COLO668 (cell line): Measurements from ENCODE around the gene EML6.
"Not testable (repeated sequence)": the region's sequence is repeated elsewhere in the genome, so short reads cannot be mapped to it uniquely, and the experiment has no call there.

Experiments used
- DNase-seq: peaks from one replicate; lab custom pipeline; 2025; ENCODE audit not compliant: unreplicated experiment; lab: John Stamatoyannopoulos, UW

EML6 gene

DNA sequence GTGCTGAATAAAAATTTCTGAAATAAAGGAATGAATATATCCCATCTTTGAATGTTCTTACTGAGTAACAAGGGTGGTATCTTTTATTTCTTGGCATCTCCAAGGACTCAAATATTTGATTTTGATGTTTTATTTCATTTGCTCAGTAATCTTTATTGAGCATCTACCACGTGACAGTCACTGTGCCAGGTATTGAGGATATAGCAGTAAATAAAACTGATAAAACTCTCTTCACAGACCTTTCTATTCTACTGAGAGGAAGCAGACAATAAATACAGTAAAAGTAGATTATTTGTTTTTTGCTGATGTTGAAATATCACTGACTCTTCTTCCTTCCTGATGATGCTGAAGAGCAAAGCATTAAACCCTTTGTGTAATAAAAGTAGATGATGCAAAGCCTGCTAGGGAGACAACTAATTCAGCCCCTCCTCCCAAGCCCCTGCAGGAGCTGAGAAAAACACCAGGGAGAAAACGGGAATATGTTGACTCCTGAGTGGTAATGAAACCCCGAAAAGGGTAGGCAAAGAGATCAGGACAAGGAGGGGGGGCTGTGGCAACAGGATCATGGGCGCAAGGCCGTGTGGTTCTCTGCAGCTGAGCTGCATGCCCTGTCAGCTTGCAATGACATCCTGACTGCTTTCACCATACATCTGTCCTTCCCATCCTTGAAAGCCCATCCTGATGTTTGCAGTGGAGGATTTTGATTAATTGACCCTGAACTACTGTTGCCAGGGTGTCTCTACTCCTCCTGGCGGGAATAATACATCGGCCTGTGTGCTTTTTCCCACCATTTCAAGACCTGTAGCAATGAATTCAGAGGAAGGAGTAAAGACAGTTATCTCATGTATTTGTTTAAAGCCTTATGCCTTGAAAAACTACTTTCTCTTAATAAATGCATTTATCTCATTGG is 117.4 kb downstream of the EML6 start:
- DNase-seq = no peak

GRCh38 chr2:54841500-54841899 is 118.0 kb downstream of the EML6 start:
- DNase-seq = not testable (repeated sequence)

DNA sequence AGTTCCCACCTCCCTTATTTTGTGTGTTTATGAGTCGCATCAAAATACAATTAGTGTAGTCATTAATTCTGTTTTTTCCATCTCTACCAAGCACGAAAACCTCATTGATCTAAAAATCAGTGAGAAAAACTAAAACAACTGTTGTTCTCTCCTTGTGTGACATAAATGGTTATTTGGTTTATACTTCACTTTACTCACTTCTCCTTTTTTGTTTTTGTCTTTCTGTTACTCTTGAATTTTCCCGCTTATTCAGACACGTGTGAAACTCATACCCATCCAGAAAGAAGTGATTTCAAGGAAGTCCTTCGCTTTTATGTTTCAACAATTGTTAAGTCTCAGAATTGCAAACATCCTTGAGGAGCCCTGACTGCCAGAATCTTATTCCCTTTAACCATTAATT is 121.6 kb downstream of the EML6 start:
- no peak for DNase-seq

- no peak for DNase-seq
These were observed 122.1 kb downstream of the EML6 start for GRCh38 chr2:54845514-54845913.

GRCh38 chr2:54850171-54851122 is 127.0 kb downstream of the EML6 start:
- no peak for DNase-seq

GRCh38 chr2:54853616-54854310 is 130.3 kb downstream of the EML6 start:
- DNase-seq = no peak

- no peak for DNase-seq
These were observed 132.0 kb downstream of the EML6 start for GRCh38 chr2:54855434-54855833.

DNA sequence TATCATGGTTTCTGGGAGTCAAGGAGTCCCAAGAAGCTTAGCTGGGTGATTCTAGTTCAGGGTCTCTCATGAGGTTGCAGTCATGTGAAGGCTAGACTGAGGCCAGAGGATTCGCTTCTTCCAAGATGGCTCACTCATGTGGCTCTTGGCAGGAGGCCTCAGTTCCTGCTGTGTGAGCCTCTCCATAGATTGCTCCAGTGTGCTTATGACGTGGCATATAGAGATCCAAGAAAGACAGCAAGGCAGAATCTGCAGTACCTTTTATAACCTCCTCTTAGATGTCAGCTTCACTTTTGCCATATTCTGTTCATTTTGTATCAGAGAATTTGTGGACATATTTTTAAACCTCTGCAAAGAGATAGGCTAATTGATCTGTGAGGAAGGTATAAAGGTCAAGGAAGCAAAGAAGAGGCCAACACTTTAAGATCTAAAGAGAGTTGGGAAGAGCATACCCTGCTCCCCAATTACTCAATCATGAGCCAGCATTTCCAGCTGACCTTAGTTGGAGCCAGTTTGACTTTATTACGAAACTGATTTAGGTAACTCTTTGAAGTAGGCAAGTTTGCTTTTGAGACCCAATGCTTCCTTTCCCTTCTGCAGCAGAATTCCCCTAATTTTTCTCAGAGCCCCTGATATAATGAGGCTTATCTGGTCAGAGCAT is 134.7 kb downstream of the EML6 start:
- no peak for DNase-seq

- DNase-seq = no peak
These were observed 136.0 kb downstream of the EML6 start for GRCh38 chr2:54859416-54859815.

GRCh38 chr2:54859997-54860701 is 136.7 kb downstream of the EML6 start:
- DNase-seq = no peak

- DNase-seq = no peak
These were observed 138.8 kb downstream of the EML6 start for GRCh38 chr2:54862229-54862628.

GRCh38 chr2:54862742-54863141 is 139.3 kb downstream of the EML6 start:
- no peak for DNase-seq

- DNase-seq = no peak
These were observed 140.2 kb downstream of the EML6 start for GRCh38 chr2:54863660-54864059.

- no peak for DNase-seq
These were observed 140.6 kb downstream of the EML6 start for GRCh38 chr2:54864096-54864495.

GRCh38 chr2:54864727-54865126 is 141.3 kb downstream of the EML6 start:
- DNase-seq = no peak

- DNase-seq = no peak
These were observed 142.7 kb downstream of the EML6 start for GRCh38 chr2:54866179-54866578.

- no peak for DNase-seq
These were observed 143.4 kb downstream of the EML6 start for GRCh38 chr2:54866868-54867267.

DNA sequence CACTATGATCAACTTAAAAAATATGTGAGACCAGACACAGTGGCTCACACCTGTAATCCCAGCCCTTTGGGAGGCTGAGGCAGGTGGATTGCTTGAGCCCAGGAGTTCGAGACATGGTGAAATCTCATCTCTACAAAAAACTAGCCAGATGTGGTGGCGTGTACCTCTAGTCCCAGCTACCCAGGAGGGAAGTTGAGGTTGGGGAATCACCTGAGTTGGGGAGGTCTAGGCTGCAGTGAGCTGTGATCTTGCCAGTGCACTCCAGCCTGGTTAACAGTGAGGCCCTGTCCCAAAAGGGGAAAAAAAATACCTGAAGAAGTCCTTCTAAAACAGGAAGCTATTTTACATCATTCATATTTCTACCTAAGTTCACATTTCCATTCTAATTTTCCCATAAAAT is 144.0 kb downstream of the EML6 start:
- DNase-seq = no peak

DNA sequence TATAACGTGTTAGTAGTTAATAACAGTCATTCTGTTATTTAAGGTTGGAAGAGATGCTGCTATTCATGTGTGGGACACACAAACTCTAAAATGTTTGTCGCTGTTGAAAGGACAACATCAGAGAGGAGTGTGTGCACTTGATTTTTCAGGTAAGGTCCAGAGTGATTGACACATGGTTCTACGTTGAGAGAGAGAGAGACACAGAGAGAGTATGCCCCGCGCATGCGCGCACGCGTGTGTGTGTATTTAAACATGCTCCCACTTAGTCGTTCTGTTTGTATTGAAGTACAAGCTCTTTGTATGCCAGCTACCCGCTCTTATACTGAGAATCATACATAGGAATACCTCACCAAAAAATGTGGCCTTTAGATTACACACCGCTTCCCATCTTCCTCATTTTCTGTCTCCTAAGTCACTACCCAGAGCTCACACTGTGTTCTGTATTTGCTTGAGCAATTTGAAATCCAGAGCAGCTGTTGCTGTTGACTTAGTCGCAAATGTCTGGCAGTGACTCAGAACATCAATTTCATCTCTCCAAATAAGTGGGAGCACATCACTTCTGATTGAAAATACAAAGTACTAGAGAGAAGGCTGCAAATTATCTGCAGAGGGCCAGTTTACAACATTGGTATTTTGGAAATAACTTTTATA is 148.1 kb downstream of the EML6 start:
- peak; percentile 91 for DNase-seq

- DNase-seq = no peak
These were observed 149.3 kb downstream of the EML6 start for GRCh38 chr2:54872780-54873179.
